ENCODE data around the gene RFC1.

DNA sequence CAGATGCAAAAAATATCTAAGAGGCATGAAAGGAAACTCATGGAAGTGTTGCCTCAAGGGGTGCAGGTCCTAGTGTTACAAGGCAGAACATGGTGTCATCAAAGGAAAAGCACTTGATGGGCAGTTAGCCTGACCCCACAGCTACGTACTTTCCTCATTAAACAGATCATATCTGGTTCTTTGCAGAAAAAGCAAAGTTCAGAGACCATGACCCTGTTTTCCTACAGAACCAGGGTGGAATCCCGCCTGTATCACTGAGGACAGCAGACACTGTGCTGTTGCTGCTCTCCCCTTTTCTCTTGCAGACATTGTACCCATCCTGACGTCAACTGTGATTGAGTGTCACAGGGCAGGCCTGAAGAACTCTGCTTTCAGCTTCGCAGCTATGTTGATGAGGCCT is 91.7 kb downstream of the RFC1 start:
- TF ChIP-seq CTCF (IDR thresholded peaks at IDR 0.05 in 8 of 11, conservative IDR thresholded peaks at IDR 0.05 in 3 of 11) (no peak), POLR2A (IDR thresholded peaks at IDR 0.05) (no peak)

Data from spleen (tissue), 7 donors.